Stimulated activated CD4-positive, alpha-beta T cell treated with anti-CD3 and anti-CD28 coated beads, TNF-alpha, amount 100 ng/mL, for 1 hour (primary cell): Measurements from ENCODE around the gene WWOX.

Experiments
- DNase-seq, 3 donors: peaks; one replicate each; pipeline ENCODE4 v3.0.0-alpha.2; 2020; ENCODE audit warnings: low read depth in 3 of 3, low spot score in 1 of 3

The WWOX gene

GRCh38 chr16:79150151-79150550, 1050.7 kb downstream of the WWOX start:
- no peak for DNase-seq

GRCh38 chr16:79150632-79151310, 1051.3 kb downstream of the WWOX start:
- DNase-seq = no peak

DNA sequence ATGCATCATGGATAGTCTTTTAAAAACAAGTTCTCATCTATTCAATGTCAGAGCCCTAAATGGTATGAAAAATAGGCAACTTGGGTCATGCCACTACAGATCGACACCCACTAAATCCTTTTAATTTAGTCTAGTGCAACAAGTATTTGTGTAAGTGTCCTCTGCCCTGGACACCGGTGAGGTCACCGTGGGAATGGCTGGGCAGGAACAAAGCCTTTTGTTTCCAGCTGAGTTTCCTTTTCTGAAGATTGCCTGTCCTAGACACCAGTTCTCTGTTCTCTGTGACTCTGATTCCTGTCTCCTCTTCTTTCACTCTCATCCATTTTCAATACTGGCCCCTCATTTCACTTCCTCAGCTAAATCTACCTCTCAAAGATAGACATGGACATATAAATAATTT, 1054.6 kb downstream of the WWOX start:
- DNase-seq = no peak

DNA sequence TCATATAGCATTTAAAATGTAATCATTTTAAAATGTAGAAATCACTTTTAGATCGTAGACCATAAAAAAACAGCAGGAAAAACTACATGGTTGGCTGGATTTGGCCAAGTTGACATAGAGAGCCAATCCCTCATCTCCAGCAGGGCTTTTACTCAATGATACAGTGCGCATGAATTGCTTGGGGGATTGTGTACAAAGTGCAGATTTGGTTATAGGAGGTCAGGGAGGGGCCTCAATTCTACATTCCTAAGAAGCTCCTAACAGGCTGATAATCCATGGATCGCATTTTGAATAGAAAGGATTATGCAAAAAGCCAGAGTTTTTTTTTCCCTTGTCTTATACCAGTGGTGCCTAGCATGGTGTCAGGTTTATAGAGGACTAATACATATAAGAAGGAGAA, 1056.0 kb downstream of the WWOX start:
- no peak for DNase-seq

DNA sequence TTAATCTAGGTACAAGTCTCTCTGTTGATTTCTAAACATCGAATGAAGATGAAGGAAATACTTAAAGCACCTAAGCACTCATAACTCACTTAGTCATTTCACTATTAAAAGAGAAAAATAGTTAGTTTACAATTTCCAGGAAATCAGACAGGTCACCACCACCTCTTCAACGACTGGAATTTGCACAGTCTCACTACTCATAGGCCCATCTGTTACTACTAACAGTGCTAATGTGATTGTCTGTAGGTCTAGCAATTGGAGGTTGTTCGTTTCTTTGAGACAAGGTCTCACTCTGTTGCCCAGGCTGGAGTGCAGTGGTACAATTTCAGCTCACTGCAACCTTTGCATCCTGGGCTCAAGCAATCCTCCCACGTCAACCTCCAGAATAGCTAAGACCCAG, 1056.5 kb downstream of the WWOX start:
- DNase-seq = no peak

GRCh38 chr16:79156761-79157160, 1057.3 kb downstream of the WWOX start:
- DNase-seq = no peak

DNA sequence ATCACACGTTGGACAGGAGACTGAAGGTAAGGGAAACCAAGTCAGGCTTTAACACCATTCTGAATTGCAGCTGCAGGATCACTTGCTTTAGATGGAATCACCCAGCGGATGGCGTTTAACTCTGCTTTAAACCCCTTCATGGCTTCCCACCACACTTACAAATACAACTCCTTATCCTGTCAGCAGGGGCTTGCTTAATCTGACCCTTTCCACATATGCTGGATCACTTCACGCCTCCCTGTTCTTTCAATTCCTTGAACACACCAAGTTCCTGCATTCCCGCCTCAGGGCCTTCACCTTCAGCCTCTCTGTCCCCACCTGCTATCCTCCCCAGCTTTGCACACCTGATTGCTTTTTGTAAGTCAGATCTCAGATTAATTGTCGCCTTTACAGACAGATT, 1058.9 kb downstream of the WWOX start:
- no peak for DNase-seq

DNA sequence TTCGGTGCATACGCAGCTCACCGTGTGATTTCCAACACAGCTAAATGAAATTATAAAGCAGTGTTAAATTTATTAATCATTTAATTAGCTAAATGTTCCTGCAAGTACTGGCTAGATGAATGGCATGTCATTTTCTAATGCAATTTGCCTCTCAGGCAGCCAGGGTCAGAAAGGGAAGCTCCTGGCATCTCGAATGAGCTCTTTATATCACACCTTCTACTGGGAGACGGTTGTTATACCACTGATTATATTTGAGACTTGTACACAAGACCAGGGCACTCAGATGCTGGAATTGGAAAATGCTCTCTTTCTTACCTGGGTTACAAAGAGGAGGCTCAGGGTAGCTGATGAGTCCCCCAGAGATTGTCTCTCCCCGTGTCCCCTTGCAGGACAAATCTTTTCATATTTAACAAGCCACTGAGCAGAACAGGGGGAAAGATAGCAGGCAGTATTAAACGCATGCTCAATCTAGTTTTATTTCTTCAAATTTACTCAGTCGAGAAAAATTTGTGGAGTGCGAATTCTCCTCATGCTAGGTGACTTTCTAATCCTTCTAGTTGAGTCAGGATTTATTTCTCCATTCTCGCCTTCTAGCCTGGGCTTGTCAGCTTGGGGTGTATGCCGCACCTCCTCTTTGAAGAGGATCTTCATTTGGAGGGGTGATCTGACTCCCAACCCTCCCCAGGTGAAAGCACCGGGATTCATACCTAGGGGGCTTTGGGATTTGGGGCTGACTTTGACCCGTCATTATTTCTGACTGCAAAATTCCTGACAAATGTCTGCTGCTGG, 1060.0 kb downstream of the WWOX start:
- DNase-seq = no peak

- no peak for DNase-seq
Measured at GRCh38 chr16:79162977-79163376, 1063.5 kb downstream of the WWOX start.

DNA sequence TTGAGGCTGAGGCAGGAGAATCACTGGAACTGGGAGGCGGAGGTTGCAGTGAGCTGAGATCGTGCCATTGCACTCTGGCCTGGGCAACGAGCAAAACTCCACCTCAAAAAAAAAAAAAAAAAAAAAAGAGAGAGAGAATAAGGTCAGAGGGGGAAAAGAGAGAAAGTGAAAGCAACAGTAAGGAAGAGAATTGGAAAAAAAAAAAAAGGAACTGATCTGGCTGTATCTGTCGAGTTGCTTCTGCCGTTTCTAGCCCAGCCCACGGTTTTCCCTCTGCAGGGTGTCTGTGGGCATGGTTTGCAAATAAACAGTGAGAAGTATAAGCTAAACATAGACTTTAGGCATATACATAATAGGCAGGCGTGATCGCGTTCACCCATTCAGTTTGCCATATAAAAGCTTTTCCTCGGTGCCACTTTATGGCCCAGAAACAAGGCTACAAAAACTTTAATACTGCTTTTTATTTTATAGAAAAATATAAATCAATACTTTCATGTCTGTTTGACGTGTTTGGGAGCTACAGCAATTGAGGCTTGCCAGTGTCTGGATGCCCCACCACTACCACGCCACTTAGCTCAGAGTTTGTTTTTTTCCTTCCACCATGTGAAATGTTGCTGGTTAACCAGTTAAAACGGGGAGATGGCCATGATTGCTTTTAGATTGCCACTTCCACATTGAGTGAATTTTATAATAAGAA, 1064.4 kb downstream of the WWOX start:
- no peak for DNase-seq

DNA sequence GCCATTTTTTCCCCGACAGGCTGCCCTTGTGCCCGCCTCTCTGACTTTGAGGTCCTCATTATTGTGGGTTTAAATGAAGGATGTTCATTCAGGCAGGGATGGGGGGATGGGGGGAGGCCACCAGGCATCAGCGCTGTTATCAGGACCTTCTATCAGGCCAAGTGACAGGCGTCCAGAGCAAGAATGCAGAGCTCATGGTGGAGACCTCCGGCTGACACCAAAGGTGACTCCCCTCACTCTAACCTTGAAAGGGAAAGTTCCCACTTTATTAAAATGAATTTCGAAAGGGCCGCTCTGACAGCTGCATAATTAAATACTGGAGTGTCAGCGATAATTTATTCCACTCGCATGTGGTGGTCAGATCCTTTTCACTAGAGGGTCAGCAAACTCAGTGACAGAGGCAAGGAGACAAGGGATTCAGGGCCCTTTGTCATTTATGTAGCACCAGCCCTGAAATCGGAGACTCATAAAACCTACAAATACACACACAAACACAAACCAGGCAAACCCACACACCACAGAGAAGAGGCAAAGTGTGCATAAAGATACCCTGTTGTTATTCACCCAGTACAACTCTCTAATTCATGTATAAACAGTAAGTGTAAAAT, 1065.0 kb downstream of the WWOX start:
- DNase-seq = no peak

DNA sequence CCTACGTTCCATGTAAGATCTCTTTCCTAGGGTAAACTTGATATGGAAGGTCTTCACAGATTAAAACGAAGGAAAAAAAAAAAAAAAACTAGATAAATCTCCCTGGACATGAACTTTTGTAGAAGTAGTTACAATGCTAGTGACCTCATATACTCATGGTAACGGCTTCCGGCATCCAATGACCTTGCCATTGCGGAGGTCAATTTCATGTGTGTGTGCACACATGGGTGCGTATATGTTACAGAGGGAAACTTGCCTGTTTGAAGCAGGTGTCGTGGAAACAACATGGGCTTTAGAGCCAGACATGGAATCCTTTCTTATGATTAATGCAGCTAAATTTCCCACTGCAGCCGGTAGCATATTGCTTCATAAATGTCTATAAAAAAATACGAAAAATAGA, 1065.6 kb downstream of the WWOX start:
- no peak for DNase-seq

DNA sequence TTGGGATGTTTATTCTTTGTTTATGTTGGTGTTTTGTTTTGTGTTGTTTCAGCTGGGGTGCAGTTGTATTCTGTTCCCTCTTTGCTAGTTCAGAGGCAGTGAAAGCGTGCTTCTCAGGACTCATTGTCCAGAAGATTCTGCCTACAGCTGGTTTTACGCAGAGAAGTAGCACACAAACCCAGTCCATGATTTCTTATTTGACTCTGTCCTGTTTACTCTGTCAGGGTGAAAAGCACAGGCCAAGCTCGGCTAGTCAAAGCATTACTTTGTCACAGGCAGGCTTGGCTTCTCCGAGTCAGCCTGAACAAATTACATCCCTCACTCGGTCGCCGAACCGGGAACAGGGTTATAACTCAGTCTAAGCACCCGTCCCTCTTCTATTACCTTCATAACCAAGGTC, 1066.1 kb downstream of the WWOX start:
- no peak for DNase-seq

DNA sequence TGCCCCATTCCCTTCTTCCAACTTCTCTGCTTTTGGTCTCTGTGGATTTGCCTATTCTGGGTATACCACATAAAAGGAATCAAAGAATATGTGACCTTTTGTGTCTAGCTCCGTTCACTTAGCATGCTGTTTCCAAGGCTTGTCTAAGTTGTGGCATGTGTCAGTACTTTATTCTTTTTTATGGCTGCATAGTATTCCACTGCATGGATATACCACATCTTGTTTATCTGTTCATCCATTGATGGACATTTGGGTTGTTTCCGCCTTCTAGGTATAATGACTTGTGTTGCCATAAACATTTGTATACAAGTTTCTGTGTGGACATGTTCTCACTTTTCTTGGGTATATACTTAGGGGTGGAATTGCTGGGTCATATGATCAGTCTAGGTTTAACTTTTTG, 1068.4 kb downstream of the WWOX start:
- DNase-seq = no peak

DNA sequence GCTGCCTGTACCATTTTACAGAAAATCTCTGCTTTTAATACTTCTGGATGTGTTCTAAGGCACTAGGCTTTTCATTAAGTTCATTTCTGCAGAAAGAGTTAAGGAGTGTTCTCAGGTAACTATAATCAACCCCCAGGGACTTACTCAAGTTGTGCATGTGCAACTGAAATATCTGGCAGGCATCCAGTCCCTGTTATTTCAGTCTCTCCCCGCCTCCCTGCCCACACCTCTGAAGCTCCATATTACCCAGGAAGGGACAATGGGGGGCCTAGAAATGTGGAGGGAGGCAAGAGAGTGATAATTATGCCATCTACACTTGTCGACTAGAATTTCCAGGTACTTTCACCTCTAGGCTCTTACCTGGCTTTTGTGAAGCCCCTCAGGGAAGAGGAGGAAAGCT, 1068.9 kb downstream of the WWOX start:
- no peak for DNase-seq

DNA sequence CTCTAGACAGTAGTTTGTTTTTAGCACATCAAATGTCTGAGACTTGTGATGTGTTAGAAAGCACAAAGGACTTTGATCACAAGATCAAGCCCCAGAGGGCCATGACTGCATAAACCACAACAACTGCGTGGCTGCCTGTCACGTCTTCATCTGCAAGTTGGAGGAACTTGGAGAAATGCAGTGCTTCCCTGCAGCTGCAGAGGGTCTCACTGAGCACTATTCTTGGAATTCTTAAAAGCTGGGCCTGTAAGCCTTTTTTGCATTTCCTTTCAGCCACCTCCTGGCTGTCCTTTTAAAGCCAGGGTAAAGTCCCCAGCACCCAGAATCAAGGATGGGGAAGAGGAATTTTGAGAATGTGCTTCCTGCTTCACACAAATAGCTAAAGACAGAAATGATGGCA, 1069.8 kb downstream of the WWOX start:
- no peak for DNase-seq

GRCh38 chr16:79170555-79171246, 1071.2 kb downstream of the WWOX start:
- no peak for DNase-seq

GRCh38 chr16:79171504-79171903, 1072.0 kb downstream of the WWOX start:
- no peak for DNase-seq

DNA sequence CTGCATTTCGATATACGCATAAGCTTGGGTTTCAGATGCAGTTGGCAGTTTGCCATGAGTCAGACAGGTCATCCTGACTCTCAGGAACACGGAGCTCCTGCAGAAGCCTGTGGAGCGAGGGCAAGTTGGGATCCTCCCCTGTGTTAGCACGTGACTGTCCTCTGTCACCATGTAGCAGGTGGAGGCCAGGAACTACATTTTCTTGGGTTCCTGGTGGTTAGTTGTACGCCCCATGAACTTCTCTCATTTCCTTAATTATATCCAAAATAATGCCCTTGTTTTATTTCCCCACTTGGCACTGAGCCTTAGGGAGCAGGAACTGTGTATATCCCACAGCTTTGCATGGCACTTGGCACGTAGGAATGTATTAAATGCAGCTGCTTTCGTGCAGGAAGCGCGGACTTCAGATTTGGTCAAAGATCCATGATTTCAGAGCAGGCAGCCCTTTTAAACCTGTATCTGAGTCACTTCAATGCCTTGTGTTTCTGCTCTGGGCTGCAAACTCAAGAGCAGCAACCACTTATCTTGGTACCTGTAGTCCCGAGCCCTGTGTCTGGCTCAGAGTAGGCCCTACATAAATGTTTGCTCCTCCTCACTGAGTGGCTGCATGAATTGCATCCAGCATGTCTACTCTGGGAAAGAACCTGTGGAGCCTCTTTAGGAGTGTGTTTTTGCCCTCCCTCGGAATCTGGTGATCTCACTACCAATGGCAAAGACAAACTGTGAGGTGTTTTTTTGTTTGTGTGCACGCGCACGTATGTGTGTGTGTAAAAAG, 1072.7 kb downstream of the WWOX start:
- no peak for DNase-seq

GRCh38 chr16:79172976-79173500, 1073.6 kb downstream of the WWOX start:
- DNase-seq = no peak
